Uterus (tissue), 4 donors: ENCODE measurements around the gene RPS5. TPM values are rescaled to one million over a fixed set of nuclear protein-coding genes. Genes with fewer than 3 reads are reported as not detected.

Experiments
- DNase-seq, 2 donors: peaks; one replicate each; pipeline ENCODE4 v3.0.0-alpha.2; 2019 to 2020
- H3K27ac ChIP-seq, 2 donors: fragments of 200-600 bp; sonication (generic); 1 replicate in 1 of 2; 2 replicates in 1 of 2; pipeline ENCODE4 v1.5.1; 2016 to 2018
- H3K27me3 ChIP-seq, 2 donors: fragments of 200-600 bp; sonication (generic); one replicate each; pipeline ENCODE4 v1.5.1; 2018 to 2019; ENCODE audit warnings: control low read depth in 1 of 2
- H3K36me3 ChIP-seq, 2 donors: fragments of 200-600 bp; sonication (generic); one replicate each; pipeline ENCODE4 v1.5.1; 2019; ENCODE audit warnings: control low read depth in 1 of 2
- H3K4me1 ChIP-seq, 2 donors: fragments of 200-600 bp; sonication (generic); one replicate each; pipeline ENCODE4 v1.5.1; 2018 to 2019; ENCODE audit warnings: control low read depth in 1 of 2
- H3K4me3 ChIP-seq, 2 donors: fragments of 200-600 bp; sonication (generic); 1 replicate in 1 of 2; 2 replicates in 1 of 2; pipeline ENCODE4 v1.5.1; 2018 to 2019; ENCODE audit warnings: mild to moderate bottlenecking in 1 of 2
- H3K9me3 ChIP-seq, 2 donors: fragments of 200-600 bp; sonication (generic); one replicate each; pipeline ENCODE4 v1.5.1; 2019; ENCODE audit warnings: control low read depth in 1 of 2
- POLR2A ChIP-seq, 2 donors: fragments of 450-650 bp; IDR thresholded peaks; one replicate each; pipeline ENCODE4 v1.6.1; 2016; ENCODE audit warnings: antibody characterized with exemption in 2 of 2, mild to moderate bottlenecking in 1 of 2, moderate library complexity in 1 of 2
- intact Hi-C: fragments of 100-400 bp; cut with DNase I; formaldehyde crosslinking; loops from one replicate; pipeline ENCODE4 v1.15.1; 2023; ENCODE audit warnings: low total_unique reads
- total RNA-seq, 4 donors: library from RNA; depleted of rRNA in 3 of 4; stranded (reverse); fragments of >200 nt in 3 of 4; gene quantifications; one replicate each; pipeline versions ENCODE4 v1.1.0 to v1.2.4, GENCODE V29; 2014 to 2023
- TF ChIP-seq, protein P1 (sequence below), 4 experiments: fragments of 200-600 bp in 2 of 4; fragments of 450-650 bp in 2 of 4; sonication (generic) in 2 of 4; IDR thresholded peaks; one replicate each; pipeline ENCODE4 v1.5.1; 2016 to 2019; ENCODE audit warnings: antibody characterized with exemption in 4 of 4, mild to moderate bottlenecking in 2 of 4, moderate library complexity in 1 of 4
- donor health status: DM: yes; HTN: yes; CAD: no.

Gene RPS5
- total RNA-seq, 4 donors from 2014 or later = 1,103 to 4,958 (median 2,770) TPM

- H3K36me3 ChIP-seq = no peaks in the 10 kb centered on the region
- intact Hi-C loops = no loop called here
- H3K9me3 ChIP-seq = no peaks in the 10 kb centered on the region
- H3K4me3 ChIP-seq = no peak overlapping the region
- DNase-seq = no peak
- no peaks in the 10 kb centered on the region for H3K27me3 ChIP-seq
- H3K27ac ChIP-seq = no peak overlapping the region
- H3K4me1 ChIP-seq = peaks cover 0 to 15% of the 10 kb centered on the region in 2 donors
- TF ChIP-seq POLR2A (IDR thresholded peaks at IDR 0.05) = no peak
Observed at GRCh38 chr19:58354478-58355030, 32.5 kb upstream of the RPS5 start.

- Histone ChIP-seq H3K27me3 (no peaks in the 10 kb centered on the region), H3K4me1 (peaks cover 0 to 15% of the 10 kb centered on the region in 2 donors), H3K9me3 (no peaks in the 10 kb centered on the region), H3K27ac (no peak overlapping the region), H3K36me3 (no peaks in the 10 kb centered on the region), H3K4me3 (no peak overlapping the region)
- intact Hi-C loops = no loop called here
- no peak for DNase-seq
- TF ChIP-seq, protein P1, sequence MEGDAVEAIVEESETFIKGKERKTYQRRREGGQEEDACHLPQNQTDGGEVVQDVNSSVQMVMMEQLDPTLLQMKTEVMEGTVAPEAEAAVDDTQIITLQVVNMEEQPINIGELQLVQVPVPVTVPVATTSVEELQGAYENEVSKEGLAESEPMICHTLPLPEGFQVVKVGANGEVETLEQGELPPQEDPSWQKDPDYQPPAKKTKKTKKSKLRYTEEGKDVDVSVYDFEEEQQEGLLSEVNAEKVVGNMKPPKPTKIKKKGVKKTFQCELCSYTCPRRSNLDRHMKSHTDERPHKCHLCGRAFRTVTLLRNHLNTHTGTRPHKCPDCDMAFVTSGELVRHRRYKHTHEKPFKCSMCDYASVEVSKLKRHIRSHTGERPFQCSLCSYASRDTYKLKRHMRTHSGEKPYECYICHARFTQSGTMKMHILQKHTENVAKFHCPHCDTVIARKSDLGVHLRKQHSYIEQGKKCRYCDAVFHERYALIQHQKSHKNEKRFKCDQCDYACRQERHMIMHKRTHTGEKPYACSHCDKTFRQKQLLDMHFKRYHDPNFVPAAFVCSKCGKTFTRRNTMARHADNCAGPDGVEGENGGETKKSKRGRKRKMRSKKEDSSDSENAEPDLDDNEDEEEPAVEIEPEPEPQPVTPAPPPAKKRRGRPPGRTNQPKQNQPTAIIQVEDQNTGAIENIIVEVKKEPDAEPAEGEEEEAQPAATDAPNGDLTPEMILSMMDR (IDR thresholded peaks at IDR 0.05) = no peak
- no peak for TF ChIP-seq POLR2A (IDR thresholded peaks at IDR 0.05)
Observed at GRCh38 chr19:58355215-58355796, 31.8 kb upstream of the RPS5 start.

DNA sequence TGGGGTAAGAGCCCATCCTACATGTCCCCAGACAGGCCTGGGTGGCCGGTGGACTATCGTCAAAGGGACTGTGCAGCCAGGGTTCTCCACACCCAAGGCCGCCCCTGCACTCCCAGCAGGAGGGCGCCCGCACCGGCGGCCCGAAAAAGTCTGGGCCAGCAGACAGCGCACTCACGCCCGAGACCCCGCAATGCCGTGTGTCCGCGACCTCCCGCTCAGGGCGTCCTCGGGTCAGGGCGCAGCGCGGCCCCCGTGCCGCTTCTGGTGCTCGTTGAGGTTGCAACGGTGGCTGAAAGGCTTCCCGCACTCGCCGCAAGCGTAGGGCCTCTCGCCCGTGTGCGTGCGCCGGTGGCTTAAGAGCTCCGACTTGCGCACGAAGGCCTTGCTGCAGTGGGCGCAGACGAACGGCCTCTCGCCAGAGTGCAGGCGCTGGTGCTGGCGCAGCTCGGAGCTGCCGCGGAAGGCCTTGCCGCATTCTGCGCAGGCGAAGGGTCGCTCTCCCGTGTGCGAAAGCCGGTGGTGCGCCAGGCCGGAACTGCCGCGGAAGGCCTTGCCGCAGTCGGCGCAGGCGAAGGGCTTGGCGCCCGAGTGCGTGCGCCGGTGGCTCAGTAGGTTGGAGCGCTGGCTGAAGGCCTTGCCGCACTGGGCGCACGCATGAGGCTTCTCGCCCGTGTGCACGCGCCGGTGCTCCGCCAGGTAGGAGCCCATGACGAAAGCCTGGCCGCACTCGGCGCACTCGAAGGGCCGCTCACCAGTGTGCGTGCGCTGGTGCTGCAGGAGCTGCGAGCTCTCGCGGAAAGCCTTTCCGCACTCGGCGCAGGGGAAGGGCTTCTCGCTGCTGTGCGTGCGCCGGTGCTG, 30.9 kb upstream of the RPS5 start:
- H3K27ac ChIP-seq = no peak overlapping the region
- no peaks in the 10 kb centered on the region for H3K36me3 ChIP-seq
- intact Hi-C loops = no loop called here
- DNase-seq = no peak
- no peak for TF ChIP-seq POLR2A (IDR thresholded peaks at IDR 0.05)
- TF ChIP-seq, protein P1 (IDR thresholded peaks at IDR 0.05) = no peak
- peak overlapping the region; percentile 14 to 20 for H3K4me3 ChIP-seq
- no peaks in the 10 kb centered on the region for H3K27me3 ChIP-seq
- peaks cover 0 to 15% of the 10 kb centered on the region in 2 donors for H3K4me1 ChIP-seq
- H3K9me3 ChIP-seq = no peaks in the 10 kb centered on the region

GRCh38 chr19:58356766-58357480, 30.1 kb upstream of the RPS5 start:
- no peak for DNase-seq
- TF ChIP-seq, protein P1 (IDR thresholded peaks at IDR 0.05) = no peak
- TF ChIP-seq POLR2A (IDR thresholded peaks at IDR 0.05) = no peak
- peak overlapping the region; percentile 14 to 20 for H3K4me3 ChIP-seq
- no peaks in the 10 kb centered on the region for H3K9me3 ChIP-seq
- no peaks in the 10 kb centered on the region for H3K27me3 ChIP-seq
- peaks cover 0 to 15% of the 10 kb centered on the region in 2 donors for H3K4me1 ChIP-seq
- intact Hi-C loops = no loop called here
- H3K27ac ChIP-seq = no peak overlapping the region
- H3K36me3 ChIP-seq = no peaks in the 10 kb centered on the region

- H3K27ac ChIP-seq = no peak overlapping the region
- TF ChIP-seq, protein P1 (IDR thresholded peaks at IDR 0.05) = no peak
- TF ChIP-seq POLR2A (IDR thresholded peaks at IDR 0.05) = no peak
- intact Hi-C loops = no loop called here
- no peaks in the 10 kb centered on the region for H3K27me3 ChIP-seq
- no peak overlapping the region for H3K4me3 ChIP-seq
- no peaks in the 10 kb centered on the region for H3K36me3 ChIP-seq
- H3K9me3 ChIP-seq = no peaks in the 10 kb centered on the region
- DNase-seq = no peak
- peaks cover 0 to 15% of the 10 kb centered on the region in 2 donors for H3K4me1 ChIP-seq
Observed at GRCh38 chr19:58357481-58358145, 29.5 kb upstream of the RPS5 start.
